KOPT-K1 (cell line): ENCODE data around the gene EIF3I.

Source experiments
- H3K27ac ChIP-seq: fragments of 200-600 bp; sonication (generic); 2 replicates; pipeline ENCODE4 v1.5.1; 2016; ENCODE audit warnings: antibody characterized with exemption, mild to moderate bottlenecking, low read depth, low read length; ENCODE audit not compliant: poor library complexity, severe bottlenecking
- H3K36me3 ChIP-seq: fragments of 200-600 bp; sonication (generic); 2 replicates; pipeline ENCODE4 v1.5.1; 2017; ENCODE audit warnings: antibody characterized with exemption, mild to moderate bottlenecking, low read length, moderate library complexity; ENCODE audit not compliant: insufficient read depth
- H3K9me3 ChIP-seq: fragments of 200-600 bp; sonication (generic); 2 replicates; pipeline ENCODE4 v1.5.1; 2017; ENCODE audit warnings: antibody characterized with exemption, low read length, mild to moderate bottlenecking; ENCODE audit not compliant: insufficient read depth, poor library complexity, severe bottlenecking

EIF3I gene

GRCh38 chr1:32221980-32222755, at the start of gene EIF3I, which contains the start of gene TMEM234:
TSS of gene EIF3I (plus strand) at chr1:32222407. CDS start at chr1:32222442, 35 bp downstream.
TSS of gene TMEM234 (minus strand) at chr1:32222353. CDS start at chr1:32222322, 31 bp downstream.
- peak within 1 kb of the TSS; percentile 86 for H3K27ac ChIP-seq
- no peaks in the 10 kb centered on the region for H3K9me3 ChIP-seq
- peaks cover 38% of the 10 kb centered on the region for H3K36me3 ChIP-seq

DNA sequence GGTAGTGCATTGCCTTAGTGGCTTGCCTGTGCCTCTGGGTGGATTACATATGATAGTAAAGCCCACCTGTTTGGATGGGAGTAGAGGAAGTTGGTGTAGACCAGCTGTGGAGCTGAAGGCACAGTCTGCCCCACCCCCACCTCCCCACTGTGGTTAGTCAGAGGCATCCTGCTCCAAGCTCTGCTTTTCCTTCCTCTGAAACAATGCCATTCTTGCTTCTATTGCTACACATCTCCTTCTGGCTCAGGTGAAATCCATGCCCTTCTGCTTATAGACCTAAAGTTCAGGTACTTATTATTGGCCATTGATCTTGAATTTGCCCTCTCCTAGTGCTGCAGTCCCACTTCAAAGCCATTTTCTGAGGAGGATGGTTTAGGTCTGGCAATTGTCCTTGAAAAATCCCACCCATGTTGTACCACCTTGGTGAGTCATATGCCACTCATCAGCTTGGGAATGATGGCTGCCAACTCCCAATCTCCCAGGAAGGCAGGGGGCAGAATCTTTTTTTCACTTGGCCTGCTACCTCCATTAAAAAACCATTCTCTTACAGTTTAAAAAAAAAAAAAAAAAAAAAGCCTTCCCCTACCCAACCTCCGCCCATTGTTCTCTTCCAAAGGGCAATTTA, 49.5 kb upstream of the EIF3I start:
- Histone ChIP-seq H3K9me3 (no peaks in the 10 kb centered on the region), H3K36me3 (peaks cover 73% of the 10 kb centered on the region), H3K27ac (peak overlapping the region; percentile 21)

GRCh38 chr1:32178380-32179192, 43.6 kb upstream of the EIF3I start:
- Histone ChIP-seq H3K36me3 (peaks cover 48% of the 10 kb centered on the region), H3K9me3 (no peaks in the 10 kb centered on the region)

GRCh38 chr1:32179193-32179442, 43.1 kb upstream of the EIF3I start:
- Histone ChIP-seq H3K27ac (peak overlapping the region; percentile 88), H3K36me3 (peaks cover 48% of the 10 kb centered on the region), H3K9me3 (no peaks in the 10 kb centered on the region)

More at GRCh38 chr1:32178380-32179192, 43.6 kb upstream of the EIF3I start:
- H3K27ac ChIP-seq = peak overlapping the region; percentile 88

DNA sequence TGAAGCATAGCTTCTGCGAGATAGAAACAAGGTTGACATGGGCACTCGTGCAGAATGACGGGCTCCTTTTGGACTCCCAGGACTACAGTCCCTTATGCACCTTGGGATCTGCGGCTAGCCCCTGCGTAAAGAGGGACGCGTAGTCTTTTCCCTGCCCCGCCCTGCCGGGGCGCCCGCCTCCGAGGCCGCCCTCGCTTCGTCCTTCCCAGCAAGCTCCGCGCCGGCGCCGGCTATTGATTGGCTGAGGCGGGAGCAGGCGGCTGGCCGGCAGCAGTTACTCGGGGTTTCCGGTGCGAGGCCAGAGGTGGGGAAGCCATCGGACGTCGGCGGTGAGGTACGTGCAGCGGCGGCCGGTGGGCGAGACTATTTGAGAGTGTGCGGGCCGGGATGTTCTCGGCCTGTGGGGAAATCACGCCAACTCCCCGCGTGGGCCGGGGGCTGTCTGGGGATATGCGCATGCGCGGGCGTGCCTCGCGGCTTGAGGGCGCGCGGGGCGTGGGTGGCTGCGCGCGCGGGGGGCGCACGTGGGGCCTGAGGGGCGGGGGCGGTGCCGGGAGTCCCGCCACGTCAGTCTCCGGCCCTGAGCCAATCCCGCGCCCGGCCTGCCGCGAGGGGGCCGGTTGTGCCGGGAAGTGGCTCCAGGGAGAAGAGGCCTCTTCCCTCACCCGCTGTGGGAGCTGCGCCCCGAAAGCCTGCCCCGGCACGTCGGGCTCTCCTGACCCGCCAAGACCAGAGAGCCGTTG, 42.6 kb upstream of the EIF3I start, which contains the start of gene TXLNA:
TXLNA (plus strand) TSS at position 233 of the 743 bp plus-strand sequence. CDS start 671 bp downstream, outside the sequence.
- no peaks in the 10 kb centered on the region for H3K9me3 ChIP-seq
- peak within 1 kb of the TSS; percentile 88 for H3K27ac ChIP-seq
- peaks cover 48% of the 10 kb centered on the region for H3K36me3 ChIP-seq

GRCh38 chr1:32180186-32181060, 41.8 kb upstream of the EIF3I start:
- Histone ChIP-seq H3K9me3 (no peaks in the 10 kb centered on the region), H3K36me3 (peaks cover 50% of the 10 kb centered on the region), H3K27ac (peak overlapping the region; percentile 88)

DNA sequence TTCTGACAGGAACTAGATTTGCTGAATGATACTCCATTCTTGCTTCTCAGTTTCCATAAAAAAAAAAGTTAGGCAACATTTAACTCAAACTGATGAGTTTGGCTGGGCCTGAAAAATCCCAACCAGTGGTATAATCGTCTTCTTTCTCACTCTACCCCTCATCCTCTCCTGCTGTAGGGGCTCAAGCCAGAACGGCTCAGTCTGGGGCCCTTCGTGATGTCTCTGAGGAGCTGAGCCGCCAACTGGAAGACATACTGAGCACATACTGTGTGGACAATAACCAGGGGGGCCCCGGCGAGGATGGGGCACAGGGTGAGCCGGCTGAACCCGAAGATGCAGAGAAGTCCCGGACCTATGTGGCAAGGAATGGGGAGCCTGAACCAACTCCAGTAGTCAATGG, 41.1 kb upstream of the EIF3I start:
- Histone ChIP-seq H3K9me3 (no peaks in the 10 kb centered on the region), H3K36me3 (peaks cover 56% of the 10 kb centered on the region), H3K27ac (peak overlapping the region; percentile 88)

- Histone ChIP-seq H3K27ac (peak overlapping the region; percentile 88), H3K9me3 (no peaks in the 10 kb centered on the region), H3K36me3 (peaks cover 61% of the 10 kb centered on the region)
Observed at GRCh38 chr1:32181563-32181962, 40.6 kb upstream of the EIF3I start.

DNA sequence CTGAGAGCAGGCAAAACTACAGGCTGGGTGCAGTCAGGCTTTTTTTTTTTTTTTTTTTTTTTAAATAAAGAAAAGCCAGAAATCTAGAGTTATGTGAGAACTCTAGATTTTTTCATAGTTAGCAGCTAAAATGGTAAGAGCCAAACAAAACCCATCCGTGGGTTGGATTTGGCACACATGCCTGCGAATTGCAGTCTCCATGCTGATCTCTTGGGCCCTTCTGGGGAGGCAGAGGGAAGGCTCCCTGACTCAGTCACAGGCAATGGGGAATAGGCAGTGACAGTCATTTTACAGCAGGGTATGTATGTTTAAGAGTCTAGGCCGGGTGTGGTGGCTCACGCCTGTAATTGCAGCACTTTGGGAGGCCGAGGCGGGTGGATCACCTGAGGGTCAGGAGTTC, 40.1 kb upstream of the EIF3I start:
- Histone ChIP-seq H3K9me3 (no peaks in the 10 kb centered on the region), H3K27ac (no peak overlapping the region), H3K36me3 (peaks cover 66% of the 10 kb centered on the region)

GRCh38 chr1:32184650-32185049, 37.6 kb upstream of the EIF3I start:
- Histone ChIP-seq H3K27ac (no peak overlapping the region), H3K9me3 (no peaks in the 10 kb centered on the region), H3K36me3 (peaks cover 91% of the 10 kb centered on the region)

GRCh38 chr1:32186077-32186476, 36.1 kb upstream of the EIF3I start:
- H3K36me3 ChIP-seq = peaks cover 98% of the 10 kb centered on the region
- H3K27ac ChIP-seq = no peak overlapping the region
- no peaks in the 10 kb centered on the region for H3K9me3 ChIP-seq

GRCh38 chr1:32186491-32186890, 35.7 kb upstream of the EIF3I start:
- Histone ChIP-seq H3K36me3 (peaks cover 98% of the 10 kb centered on the region), H3K9me3 (no peaks in the 10 kb centered on the region), H3K27ac (no peak overlapping the region)

DNA sequence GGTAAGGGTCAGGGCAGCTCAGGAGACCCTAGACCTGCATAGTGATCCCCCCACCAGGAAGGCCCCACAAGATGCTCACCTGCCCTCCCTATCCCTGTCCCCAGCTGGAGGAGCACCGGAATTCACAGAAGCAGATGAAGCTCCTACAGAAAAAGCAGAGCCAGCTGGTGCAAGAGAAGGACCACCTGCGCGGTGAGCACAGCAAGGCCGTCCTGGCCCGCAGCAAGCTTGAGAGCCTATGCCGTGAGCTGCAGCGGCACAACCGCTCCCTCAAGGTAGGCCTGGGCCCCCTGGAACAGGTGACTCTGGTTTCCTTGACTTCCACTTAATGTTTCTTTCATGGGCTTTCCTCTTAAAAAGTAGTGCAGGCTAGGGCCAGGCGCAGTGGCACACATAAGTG, 34.4 kb upstream of the EIF3I start:
- Histone ChIP-seq H3K9me3 (no peaks in the 10 kb centered on the region), H3K27ac (no peak overlapping the region), H3K36me3 (peaks cover 98% of the 10 kb centered on the region)
